HepG2 (cell line): Measurements from ENCODE around the gene NRSN2. TPM values are rescaled to one million over a fixed set of nuclear protein-coding genes. Genes with fewer than 3 reads are reported as not detected.

Source experiments
- ARNT ChIP-seq: fragments of 450-650 bp; IDR thresholded peaks from 2 replicates; pipeline ENCODE4 v1.6.1; 2017
- ATF5 ChIP-seq: sonication (generic); formaldehyde crosslinking; IDR thresholded peaks from 2 replicates; pipeline ENCODE4 v1.4.0; 2020; ENCODE audit warnings: mild to moderate bottlenecking, low read depth, missing genetic modification reagents
- FUBP1 ChIP-seq: sonication (generic); formaldehyde crosslinking; IDR thresholded peaks from 2 replicates; pipeline ENCODE4 v1.5.1; 2020; ENCODE audit warnings: missing genetic modification reagents, mild to moderate bottlenecking, borderline replicate concordance
- HDAC2 ChIP-seq: sonication (generic); formaldehyde crosslinking; IDR thresholded peaks from 2 replicates; pipeline ENCODE4 v1.4.0; 2020; ENCODE audit warnings: missing genetic modification reagents
- IRF1 ChIP-seq: sonication (generic); formaldehyde crosslinking; IDR thresholded peaks from 2 replicates; pipeline ENCODE4 v1.4.0; 2020; ENCODE audit warnings: low read depth, mild to moderate bottlenecking, missing genetic modification reagents
- LCORL ChIP-seq, 2 experiments: fragments of 450-650 bp in 1 of 2; sonication (generic) in 1 of 2; formaldehyde crosslinking in 1 of 2; IDR thresholded peaks; 2 replicates each; pipeline versions ENCODE4 v1.5.0 to v1.6.1; 2017 to 2020; ENCODE audit warnings: antibody characterized with exemption in 1 of 2, missing genetic modification reagents in 1 of 2
- MTF1 ChIP-seq: sonication (generic); formaldehyde crosslinking; IDR thresholded peaks from 2 replicates; pipeline ENCODE4 v1.5.0; 2020; ENCODE audit warnings: missing genetic modification reagents
- MXD4 ChIP-seq: IDR thresholded peaks from 2 replicates; pipeline ENCODE4 v1.6.1; 2016; ENCODE audit warnings: mild to moderate bottlenecking, missing biosample characterization, missing genetic modification reagents
- PAX8 ChIP-seq: sonication (generic); formaldehyde crosslinking; IDR thresholded peaks from 2 replicates; pipeline ENCODE4 v1.8.0; 2022; ENCODE audit warnings: mild to moderate bottlenecking, missing genetic modification reagents, borderline replicate concordance
- PCBP1 ChIP-seq: fragments of 200-400 bp; formaldehyde crosslinking; IDR thresholded peaks from 2 replicates; pipeline ENCODE4 v1.6.1; 2017; ENCODE audit warnings: mild to moderate bottlenecking, low read depth, low read length, borderline replicate concordance
- TRAFD1 ChIP-seq: sonication (generic); formaldehyde crosslinking; IDR thresholded peaks from 2 replicates; pipeline ENCODE4 v1.5.1; 2020; ENCODE audit warnings: missing genetic modification reagents, mild to moderate bottlenecking, borderline replicate concordance
- ZBTB38 ChIP-seq: sonication (generic); formaldehyde crosslinking; IDR thresholded peaks from 2 replicates; pipeline ENCODE4 v1.5.1; 2020; ENCODE audit warnings: mild to moderate bottlenecking, missing genetic modification reagents
- ZFP62 ChIP-seq: sonication (generic); formaldehyde crosslinking; IDR thresholded peaks from 2 replicates; pipeline ENCODE4 v1.4.0; 2020; ENCODE audit warnings: missing genetic modification reagents
- ZNF101 ChIP-seq: sonication (generic); formaldehyde crosslinking; IDR thresholded peaks from 2 replicates; pipeline ENCODE4 v1.4.0; 2020; ENCODE audit warnings: mild to moderate bottlenecking, low read depth, missing genetic modification reagents, borderline replicate concordance
- ZNF549 ChIP-seq: sonication (generic); formaldehyde crosslinking; IDR thresholded peaks from 2 replicates; pipeline ENCODE4 v1.5.0; 2020; ENCODE audit warnings: missing genetic modification reagents
- ZNF570 ChIP-seq: sonication (generic); formaldehyde crosslinking; IDR thresholded peaks from 2 replicates; pipeline ENCODE4 v1.4.0; 2020; ENCODE audit warnings: mild to moderate bottlenecking, missing genetic modification reagents, borderline replicate concordance
- ZNF580 ChIP-seq: IDR thresholded peaks from 2 replicates; pipeline ENCODE4 v1.6.1; 2016; ENCODE audit warnings: low read depth, borderline replicate concordance
- ZNF607 ChIP-seq: sonication (generic); formaldehyde crosslinking; IDR thresholded peaks from 2 replicates; pipeline ENCODE4 v1.5.1; 2020; ENCODE audit warnings: missing genetic modification reagents, mild to moderate bottlenecking, borderline replicate concordance
- ZNF841 ChIP-seq: sonication (generic); formaldehyde crosslinking; IDR thresholded peaks from 2 replicates; pipeline ENCODE4 v1.8.1; 2023; ENCODE audit warnings: missing genetic modification reagents, borderline replicate concordance
- ZSCAN30 ChIP-seq: sonication (generic); formaldehyde crosslinking; IDR thresholded peaks from 2 replicates; pipeline ENCODE4 v1.5.0; 2020; ENCODE audit warnings: mild to moderate bottlenecking, missing genetic modification reagents
- polyA plus RNA-seq, 8 experiments: library from polyadenylated mRNA; depleted of rRNA in 3 of 8; stranded (reverse) in 7 of 8; unstranded in 1 of 8; fragments of >200 nt; fragmentation: Illumina TruSeq in 4 of 8; extraction: Trizol in 4 of 8; gene quantifications; 2 replicates each; pipeline versions ENCODE4 v1.2.1 to v1.2.3, GENCODE V29; 2011 to 2016; ENCODE audit warnings: low read depth in 4 of 8, missing spikeins in 1 of 8, mixed read lengths in 1 of 8; ENCODE audit not compliant: insufficient read depth in 1 of 8
- total RNA-seq, 5 experiments: library from RNA; depleted of rRNA; stranded (reverse); fragments of >200 nt; fragmentation: Illumina TruSeq; extraction: Trizol; gene quantifications; 2 replicates each; pipeline ENCODE4 v1.2.3, GENCODE V29; 2016; ENCODE audit warnings: low read depth in 1 of 5

Gene NRSN2
- total and polyA plus RNA-seq, 2 of the 13 experiments (the other 11 are each of a cell fraction or from before 2014, with no cell fraction given), result 32.3 to 49.4 TPM

- TF ChIP-seq TRAFD1 (CRISPR knock-in tag) (no peak), ZNF841 (no peak), ZFP62 (no peak), HDAC2 (CRISPR knock-in tag) (no peak), ZNF549 (no peak), MTF1 (CRISPR knock-in tag) (no peak), ZSCAN30 (CRISPR knock-in tag) (0 out of 2 replicates have a peak, but pooled peaks have one; percentile 41), MXD4 (CRISPR knock-in tag) (no peak), ZNF580 (peak; percentile 76; the same call in 1 of the 2 replicates), IRF1 (CRISPR knock-in tag) (no peak), ZNF101 (CRISPR knock-in tag) (0 out of 2 replicates have a peak, but pooled peaks have one; percentile 36), ZBTB38 (peak; percentile 29; the same call in 1 of the 2 replicates), ZNF570 (CRISPR knock-in tag) (0 out of 2 replicates have a peak, but pooled peaks have one; percentile 73), LCORL (IDR thresholded peaks at IDR 0.05) (no peak), LCORL (CRISPR knock-in tag; IDR thresholded peaks at IDR 0.05) (peak; percentile 44; the same call in 1 of the 2 replicates), ATF5 (0 out of 2 replicates have a peak, but pooled peaks have one; percentile 84), PCBP1 (no peak), ARNT (no peak), PAX8 (CRISPR knock-in tag) (0 out of 2 replicates have a peak, but pooled peaks have one; percentile 51), FUBP1 (CRISPR knock-in tag) (no peak), ZNF607 (CRISPR knock-in tag) (no peak; the same call in 1 of the 2 replicates)
Observed at GRCh38 chr20:330233-331149, 16.4 kb upstream of the NRSN2 start (continued).
